Bronchial epithelial cell (primary cell): ENCODE measurements around the gene BMERB1. TPM values are rescaled to one million over a fixed set of nuclear protein-coding genes. Genes with fewer than 3 reads are reported as not detected.

Source experiments
- DNase-seq: peaks from one replicate; pipeline ENCODE4 v3.0.0-alpha.2; 2010; ENCODE audit warnings: low read depth
- FAIRE-seq: peaks from 2 replicates; lab custom pipeline; 2011; peaks lifted over from hg19 to GRCh38; lab: Jason Lieb, UNC
- H3K27me3 ChIP-seq: 2 replicates; pipeline ENCODE4 v1.5.1; 2011; ENCODE audit warnings: low read length; ENCODE audit not compliant: control insufficient read depth, insufficient read depth
- H3K36me3 ChIP-seq: 2 replicates; pipeline ENCODE4 v1.5.1; 2011; ENCODE audit warnings: low read length; ENCODE audit not compliant: control insufficient read depth, insufficient read depth
- H3K4me3 ChIP-seq: 2 replicates; pipeline ENCODE4 v1.5.1; 2011; ENCODE audit warnings: mild to moderate bottlenecking, low read depth, low read length, control low read depth
- total RNA-seq: library from RNA; depleted of rRNA; stranded (reverse); fragments of >200 nt; gene quantifications from 2 replicates; pipeline ENCODE4 v1.2.1, GENCODE V29; 2014
- TF ChIP-seq, protein P1 (sequence below): IDR thresholded peaks from 2 replicates; pipeline ENCODE4 v1.5.1; 2011; ENCODE audit warnings: mild to moderate bottlenecking, moderate library complexity, low read length, control low read depth, inconsistent platforms; ENCODE audit not compliant: insufficient read depth, severe bottlenecking

BMERB1 gene
- total RNA-seq, 1 donor from 2014 or later: 8.4 TPM

DNA sequence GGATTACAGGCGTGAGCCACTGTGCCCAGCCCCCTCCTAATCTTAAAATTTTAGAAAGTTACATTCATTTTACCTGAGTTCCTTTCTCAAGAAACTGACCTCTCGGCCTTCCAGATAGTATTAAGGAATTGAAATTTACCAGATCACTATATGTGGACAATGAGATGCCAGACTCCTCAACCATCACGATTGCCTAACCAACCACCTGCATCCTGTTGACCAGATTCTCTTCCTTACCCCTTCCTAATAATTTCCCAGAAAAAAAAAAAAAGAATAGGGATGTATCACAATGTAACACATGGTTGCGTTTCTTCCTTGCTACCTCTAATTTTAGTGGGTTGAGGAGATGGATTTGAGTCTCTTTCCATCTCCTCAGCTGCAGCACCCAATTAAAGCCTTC, 72.1 kb downstream of the BMERB1 start:
- no peaks in the 10 kb centered on the region for H3K36me3 ChIP-seq
- H3K4me3 ChIP-seq: no peak overlapping the region
- no peaks in the 10 kb centered on the region for H3K27me3 ChIP-seq
- no peak for FAIRE-seq
- DNase-seq: no peak
- TF ChIP-seq, protein P1, sequence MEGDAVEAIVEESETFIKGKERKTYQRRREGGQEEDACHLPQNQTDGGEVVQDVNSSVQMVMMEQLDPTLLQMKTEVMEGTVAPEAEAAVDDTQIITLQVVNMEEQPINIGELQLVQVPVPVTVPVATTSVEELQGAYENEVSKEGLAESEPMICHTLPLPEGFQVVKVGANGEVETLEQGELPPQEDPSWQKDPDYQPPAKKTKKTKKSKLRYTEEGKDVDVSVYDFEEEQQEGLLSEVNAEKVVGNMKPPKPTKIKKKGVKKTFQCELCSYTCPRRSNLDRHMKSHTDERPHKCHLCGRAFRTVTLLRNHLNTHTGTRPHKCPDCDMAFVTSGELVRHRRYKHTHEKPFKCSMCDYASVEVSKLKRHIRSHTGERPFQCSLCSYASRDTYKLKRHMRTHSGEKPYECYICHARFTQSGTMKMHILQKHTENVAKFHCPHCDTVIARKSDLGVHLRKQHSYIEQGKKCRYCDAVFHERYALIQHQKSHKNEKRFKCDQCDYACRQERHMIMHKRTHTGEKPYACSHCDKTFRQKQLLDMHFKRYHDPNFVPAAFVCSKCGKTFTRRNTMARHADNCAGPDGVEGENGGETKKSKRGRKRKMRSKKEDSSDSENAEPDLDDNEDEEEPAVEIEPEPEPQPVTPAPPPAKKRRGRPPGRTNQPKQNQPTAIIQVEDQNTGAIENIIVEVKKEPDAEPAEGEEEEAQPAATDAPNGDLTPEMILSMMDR: no peak

DNA sequence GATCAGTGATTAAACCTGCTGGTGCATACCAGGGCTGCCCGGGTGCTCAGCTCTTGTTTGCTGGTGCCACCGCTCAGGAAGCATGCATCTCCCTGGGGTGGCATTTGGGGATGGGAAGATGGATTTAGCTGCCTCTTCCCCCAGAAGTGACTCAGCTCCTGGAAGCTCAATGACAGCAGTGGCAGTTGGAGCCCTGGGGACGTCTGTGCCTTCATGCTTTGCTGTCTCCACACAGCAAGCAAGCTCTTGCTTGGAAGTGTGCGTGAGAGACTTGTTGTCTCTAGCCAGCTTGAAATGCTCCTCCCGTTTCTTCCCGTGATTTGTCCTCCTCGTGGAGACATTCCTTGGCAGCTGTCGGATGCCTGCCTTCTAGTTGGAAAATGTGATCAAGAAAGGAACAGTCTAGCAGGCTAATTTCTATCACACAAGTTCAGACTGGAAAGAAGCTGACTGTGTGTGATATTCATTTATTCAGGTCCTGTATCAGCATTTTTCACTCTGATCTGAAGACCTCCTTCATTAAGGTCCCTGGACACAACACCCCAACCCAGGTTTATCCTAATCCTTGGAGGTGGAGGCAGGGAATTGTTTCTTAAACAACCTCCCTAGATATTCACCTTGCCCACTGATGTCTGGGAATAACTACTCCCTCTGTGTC, 73.0 kb downstream of the BMERB1 start:
- no peak for FAIRE-seq
- Histone ChIP-seq H3K36me3 (no peaks in the 10 kb centered on the region), H3K27me3 (no peaks in the 10 kb centered on the region), H3K4me3 (no peak overlapping the region)
- TF ChIP-seq, protein P1: no peak
- no peak for DNase-seq

DNA sequence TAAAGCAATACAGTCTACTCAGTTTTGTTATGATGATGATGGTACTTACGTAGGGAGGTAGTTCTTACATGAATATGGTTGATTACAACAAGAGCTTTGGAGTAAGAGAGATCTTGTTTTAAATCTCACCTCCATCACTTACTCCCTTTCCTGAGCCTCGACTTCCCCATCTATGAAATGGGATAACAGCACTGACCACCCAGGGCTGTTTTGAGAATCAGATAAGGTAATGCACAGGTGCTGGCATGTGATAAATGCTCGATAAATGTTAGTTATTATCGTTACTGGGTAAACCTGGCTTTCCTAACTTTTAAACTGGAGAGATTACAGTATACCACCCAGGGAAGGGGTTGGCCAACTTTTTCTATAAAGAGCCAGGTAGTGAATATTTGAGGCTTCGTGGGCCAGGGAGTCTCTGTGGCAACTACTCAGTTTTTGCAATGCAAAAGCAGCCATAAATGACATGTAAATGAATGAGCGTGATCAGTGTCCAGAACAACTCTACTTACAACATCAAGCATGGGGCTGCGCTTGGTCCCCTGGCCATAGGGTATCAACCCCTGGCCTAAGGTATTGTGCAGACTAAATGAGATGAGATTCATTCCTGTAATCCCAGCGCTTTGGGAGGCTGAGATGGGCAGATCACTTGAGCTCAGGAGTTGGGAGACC, 73.7 kb downstream of the BMERB1 start:
- Histone ChIP-seq H3K36me3 (no peaks in the 10 kb centered on the region), H3K4me3 (no peak overlapping the region), H3K27me3 (no peaks in the 10 kb centered on the region)
- TF ChIP-seq, protein P1: no peak
- DNase-seq (no peak), FAIRE-seq (no peak)

DNA sequence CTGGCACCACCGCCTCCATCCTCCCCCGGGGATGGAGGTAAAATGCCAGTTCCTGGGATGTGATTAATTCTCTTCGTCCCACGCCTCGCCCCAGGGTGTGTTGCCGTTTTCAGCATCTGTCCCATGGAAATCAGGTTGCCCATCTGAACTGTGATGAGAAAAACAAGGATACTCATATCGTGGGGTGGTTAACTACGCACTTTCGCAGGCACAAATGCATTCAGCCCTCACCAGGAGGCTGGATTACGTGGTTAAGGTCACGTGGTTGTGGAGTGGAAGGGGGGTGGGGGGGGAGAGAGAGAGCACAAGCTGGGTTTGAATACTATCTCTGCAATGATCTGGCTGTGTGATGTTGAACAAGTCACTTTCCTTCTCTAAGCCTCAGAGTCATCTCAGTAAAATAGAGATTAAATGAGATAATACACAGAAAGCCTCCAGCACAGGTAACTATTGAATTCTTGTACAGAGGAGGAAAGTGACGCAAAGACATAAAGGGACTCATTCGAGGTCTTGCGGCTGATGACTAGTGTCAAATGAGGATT, 74.7 kb downstream of the BMERB1 start:
- Histone ChIP-seq H3K36me3 (no peaks in the 10 kb centered on the region), H3K4me3 (no peak overlapping the region), H3K27me3 (no peaks in the 10 kb centered on the region)
- TF ChIP-seq, protein P1: no peak
- DNase-seq (no peak), FAIRE-seq (no peak)

DNA sequence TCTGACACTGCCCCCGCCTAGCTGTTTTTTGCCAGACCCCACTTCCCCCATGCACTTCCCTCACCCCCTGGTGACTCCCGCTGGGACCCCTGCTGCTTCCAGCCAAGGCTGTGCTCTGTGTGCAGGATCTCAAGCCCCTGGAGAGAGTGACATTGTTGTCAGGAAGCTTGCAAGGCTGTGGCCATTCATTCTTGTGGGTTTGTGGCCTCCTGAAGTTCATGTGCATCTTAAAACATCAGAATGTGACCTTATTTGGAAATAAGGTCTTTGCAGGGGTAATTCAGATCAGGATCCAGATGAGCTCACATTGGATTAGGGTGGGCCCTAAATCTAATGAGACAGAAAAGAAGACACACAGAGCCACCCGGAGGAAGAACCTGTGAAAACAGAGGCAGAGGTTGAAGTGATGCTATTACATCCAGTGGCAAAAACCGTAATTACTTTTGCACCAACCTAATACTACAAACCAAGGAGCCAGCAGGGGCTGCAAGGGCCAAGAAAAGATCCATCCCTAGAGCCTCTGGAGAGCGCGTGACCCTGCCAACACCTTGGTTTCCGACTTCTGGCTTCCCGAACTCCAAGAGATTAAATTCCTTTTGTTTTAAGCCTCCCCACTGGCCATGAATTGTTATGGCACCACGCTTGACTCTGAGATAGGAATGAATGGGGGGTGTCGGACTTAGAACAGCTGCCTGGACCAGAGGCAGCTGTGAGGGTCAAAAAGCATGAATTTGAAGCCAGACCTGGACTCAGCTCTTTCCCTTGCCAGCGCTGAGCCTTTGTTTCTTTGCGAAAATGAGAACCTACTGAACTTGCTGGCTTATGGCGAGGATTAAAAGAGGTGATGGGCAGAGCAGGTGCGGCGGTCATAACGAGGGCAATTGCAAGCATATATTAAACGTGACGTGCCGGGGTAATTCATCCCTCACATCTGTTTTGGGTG, 75.5 kb downstream of the BMERB1 start:
- TF ChIP-seq, protein P1: no peak
- Histone ChIP-seq H3K27me3 (no peaks in the 10 kb centered on the region), H3K4me3 (no peak overlapping the region), H3K36me3 (no peaks in the 10 kb centered on the region)
- FAIRE-seq (no peak), DNase-seq (no peak)
